IPS DF 4.7 (cell line): ENCODE results near the gene ADAMTSL1.

Experiments used
- DNase-seq: peaks from one replicate; pipeline ENCODE4 v3.0.0-alpha.2; 2013; ENCODE audit warnings: low spot score; ENCODE audit errors: extremely low read depth

Gene ADAMTSL1, protein sequence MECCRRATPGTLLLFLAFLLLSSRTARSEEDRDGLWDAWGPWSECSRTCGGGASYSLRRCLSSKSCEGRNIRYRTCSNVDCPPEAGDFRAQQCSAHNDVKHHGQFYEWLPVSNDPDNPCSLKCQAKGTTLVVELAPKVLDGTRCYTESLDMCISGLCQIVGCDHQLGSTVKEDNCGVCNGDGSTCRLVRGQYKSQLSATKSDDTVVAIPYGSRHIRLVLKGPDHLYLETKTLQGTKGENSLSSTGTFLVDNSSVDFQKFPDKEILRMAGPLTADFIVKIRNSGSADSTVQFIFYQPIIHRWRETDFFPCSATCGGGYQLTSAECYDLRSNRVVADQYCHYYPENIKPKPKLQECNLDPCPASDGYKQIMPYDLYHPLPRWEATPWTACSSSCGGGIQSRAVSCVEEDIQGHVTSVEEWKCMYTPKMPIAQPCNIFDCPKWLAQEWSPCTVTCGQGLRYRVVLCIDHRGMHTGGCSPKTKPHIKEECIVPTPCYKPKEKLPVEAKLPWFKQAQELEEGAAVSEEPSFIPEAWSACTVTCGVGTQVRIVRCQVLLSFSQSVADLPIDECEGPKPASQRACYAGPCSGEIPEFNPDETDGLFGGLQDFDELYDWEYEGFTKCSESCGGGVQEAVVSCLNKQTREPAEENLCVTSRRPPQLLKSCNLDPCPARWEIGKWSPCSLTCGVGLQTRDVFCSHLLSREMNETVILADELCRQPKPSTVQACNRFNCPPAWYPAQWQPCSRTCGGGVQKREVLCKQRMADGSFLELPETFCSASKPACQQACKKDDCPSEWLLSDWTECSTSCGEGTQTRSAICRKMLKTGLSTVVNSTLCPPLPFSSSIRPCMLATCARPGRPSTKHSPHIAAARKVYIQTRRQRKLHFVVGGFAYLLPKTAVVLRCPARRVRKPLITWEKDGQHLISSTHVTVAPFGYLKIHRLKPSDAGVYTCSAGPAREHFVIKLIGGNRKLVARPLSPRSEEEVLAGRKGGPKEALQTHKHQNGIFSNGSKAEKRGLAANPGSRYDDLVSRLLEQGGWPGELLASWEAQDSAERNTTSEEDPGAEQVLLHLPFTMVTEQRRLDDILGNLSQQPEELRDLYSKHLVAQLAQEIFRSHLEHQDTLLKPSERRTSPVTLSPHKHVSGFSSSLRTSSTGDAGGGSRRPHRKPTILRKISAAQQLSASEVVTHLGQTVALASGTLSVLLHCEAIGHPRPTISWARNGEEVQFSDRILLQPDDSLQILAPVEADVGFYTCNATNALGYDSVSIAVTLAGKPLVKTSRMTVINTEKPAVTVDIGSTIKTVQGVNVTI (N-terminal part only)

DNA sequence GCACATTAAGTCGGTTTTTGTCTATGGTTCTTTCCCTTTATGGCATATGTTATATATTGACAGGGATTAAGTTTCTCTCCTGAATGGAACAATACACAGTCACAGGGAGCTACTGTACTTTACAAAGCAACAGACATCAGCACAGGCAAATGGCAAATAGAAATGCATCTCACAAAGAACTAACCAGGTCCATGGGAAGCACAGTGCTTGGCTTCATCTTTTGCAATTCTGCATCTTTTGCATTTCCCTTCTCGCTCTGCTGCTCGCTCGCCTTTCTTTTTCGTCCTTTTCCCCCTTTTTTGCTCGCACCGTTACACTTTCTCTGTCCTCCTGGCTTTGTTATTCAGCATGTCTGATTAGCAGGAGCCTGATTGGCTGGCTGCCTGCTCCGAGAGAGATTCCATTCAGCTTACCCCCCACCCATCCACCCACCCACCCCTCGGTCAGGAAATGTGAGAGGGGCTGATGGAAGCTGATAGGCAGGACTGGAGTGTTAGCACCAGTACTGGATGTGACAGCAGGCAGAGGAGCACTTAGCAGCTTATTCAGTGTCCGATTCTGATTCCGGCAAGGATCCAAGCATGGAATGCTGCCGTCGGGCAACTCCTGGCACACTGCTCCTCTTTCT lies at the start of gene ADAMTSL1:
ADAMTSL1 (plus strand) TSS at position 502 of the 628 bp plus-strand sequence; CDS start at position 582, 80 bp downstream.
- DNase-seq, result peak; percentile 64

DNA sequence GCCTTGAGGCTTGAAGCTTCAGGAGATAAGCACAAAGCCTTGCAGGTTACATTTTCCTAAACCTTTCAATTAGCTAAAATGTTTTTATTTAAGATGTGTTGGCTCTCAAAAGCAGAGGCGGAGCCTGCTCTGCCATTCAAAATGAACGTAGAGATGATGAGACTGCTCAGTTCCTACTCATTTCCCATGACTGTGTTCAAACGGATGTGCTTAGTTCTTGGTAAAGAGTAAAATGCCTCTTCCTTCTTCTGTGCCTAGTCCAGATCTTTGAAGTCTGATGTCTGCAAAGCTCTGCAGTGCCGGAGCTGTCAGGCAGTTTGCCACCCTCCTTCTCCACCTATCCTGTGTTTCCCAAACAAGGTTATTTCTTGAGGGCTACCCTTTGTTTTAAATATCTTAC lies 46.3 kb upstream of the ADAMTSL1 start:
- DNase-seq, result no peak

DNA sequence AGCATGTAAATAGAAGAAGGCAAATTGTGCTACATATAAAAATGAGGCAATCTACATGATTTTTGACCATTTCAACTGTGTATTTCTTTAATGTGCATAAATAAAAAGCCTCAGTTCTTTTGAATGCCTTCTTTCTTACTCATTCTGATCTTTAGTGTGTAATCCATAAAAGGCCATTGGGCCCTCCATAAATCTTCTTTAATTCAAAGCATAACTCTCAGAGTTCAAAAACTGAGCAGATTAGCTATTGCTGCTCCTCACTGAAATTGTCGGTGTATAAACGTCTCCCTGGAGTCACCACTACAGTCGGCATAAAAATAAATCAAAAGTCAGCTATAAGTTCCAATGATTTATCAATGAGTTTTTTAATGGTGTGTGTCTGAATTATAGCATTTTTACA lies 45.3 kb upstream of the ADAMTSL1 start:
- no peak for DNase-seq

DNA sequence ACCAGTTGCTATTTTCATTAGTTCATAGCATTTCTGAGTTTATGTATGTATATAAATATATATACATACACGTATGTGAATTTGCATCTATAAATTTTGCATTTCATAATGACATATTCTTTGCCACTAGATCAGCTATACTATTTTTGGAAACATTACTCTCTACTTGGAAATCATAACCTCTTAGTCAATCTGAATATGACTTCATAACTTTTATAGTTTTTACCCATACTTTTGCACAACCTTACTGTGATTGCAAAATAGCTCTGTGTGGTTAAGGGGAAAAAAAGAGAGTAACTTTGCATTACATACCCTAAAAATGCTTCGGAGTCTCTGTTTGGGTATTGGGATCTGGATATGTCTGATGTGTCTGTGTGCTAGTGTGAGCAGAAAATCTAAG lies 44.9 kb upstream of the ADAMTSL1 start:
- no peak for DNase-seq

DNA sequence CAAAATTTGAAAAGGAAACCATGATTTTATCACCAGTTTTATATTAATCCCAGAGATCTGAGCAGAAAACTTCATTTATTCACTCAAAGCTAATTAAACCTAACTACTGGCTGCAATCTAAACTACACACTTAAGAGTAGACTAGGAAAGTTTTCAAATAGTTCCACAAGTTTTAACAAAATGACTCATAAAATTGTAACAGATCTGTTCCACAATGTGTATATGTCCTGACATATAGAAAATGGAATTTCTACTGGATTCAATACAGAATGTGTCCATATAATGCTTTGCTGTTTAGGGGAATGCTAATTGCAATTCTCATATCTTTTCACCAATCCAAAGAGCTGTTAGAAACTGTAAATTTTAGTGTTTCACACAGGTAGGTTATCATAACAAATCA lies 40.3 kb upstream of the ADAMTSL1 start:
- DNase-seq, result no peak

DNA sequence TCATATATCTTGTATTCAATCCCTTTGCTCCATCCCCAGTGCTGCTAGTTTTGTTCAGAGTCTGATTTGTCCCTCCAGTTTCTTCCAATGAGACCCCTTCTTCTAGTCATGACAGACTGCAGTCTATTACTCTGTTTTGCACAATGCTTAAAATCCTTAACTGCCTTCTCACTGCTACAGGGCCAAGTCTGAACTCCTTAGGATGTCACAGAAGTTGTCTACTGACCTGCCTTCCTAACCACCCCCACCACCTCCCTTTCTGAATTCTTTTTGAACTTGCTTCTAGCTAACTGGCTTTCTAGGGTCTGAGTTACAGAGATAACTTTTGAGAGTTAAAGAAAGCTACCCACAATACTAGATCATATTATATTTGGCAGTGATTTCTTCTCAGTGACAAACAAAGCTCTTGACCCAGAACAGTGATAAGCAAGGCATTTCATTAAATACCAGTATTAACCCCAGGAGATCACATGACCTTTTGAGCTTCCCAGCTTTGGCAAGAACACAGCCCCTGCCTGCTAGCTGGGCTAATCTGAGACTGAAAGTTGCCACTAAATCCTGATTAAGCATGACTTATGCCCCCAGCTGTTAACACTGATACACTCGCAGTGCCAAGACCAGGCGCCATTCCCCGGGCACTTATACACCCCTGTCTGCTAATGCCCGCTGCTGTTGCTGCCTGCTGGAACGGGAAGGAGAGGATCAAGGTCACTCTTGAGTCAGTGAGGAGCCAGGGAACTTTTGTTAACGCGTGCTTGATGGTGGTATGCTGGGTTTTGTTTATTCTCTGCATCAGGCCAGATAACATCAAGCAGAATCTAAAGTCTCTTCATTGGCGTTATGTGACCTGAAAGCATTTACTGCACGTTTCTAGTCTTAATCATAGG lies 36.4 kb upstream of the ADAMTSL1 start:
- DNase-seq, result no peak

DNA sequence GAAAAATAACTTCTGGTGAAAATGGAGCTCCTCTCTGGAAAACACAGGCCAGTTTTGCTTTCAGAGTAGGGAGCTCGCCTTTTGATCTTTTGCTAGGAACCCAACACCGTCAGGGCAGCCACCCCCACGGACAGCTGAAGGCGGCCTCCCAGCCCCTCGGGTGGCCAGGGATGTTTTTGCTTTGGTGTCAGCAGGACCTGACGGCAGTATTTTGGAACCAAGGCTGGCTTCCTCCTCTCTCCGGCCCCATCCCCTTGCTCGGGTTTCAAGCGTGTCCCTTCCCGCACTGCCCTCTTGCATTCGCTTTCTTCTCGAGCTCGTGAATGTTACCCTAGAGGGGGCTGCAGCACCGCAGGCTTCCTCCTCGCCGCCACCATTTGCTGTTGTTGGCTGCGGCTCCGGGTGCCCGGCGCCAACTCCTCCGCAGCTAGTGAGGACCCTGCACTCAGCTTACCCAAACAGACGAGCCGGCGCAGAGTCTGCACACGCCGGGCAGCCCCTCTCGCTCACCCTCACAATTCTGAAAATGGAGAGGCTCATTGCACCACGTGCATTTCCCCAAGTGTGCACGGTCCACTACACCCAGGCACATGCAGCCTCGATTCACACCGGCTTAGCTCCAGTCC lies 35.5 kb upstream of the ADAMTSL1 start:
- no peak for DNase-seq

DNA sequence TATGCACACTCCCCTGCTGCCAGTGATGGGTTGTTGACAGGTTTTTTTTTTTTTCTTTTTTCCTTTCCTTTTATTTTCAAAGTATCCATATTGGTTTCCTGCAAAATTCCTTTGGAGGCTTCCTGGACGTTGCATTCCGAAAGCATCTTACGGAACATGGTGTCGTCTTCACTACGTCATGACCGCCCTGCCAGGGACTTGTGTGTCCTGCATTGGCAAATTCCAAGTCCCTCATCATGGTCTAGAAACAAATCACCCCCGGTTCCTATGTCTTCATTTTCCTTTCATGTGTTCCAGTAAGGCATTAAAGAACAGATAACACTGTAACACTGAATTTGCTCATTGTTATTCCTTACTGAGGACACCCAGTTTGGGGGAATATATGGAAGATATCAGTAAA lies 35.0 kb upstream of the ADAMTSL1 start:
- DNase-seq, result no peak

DNA sequence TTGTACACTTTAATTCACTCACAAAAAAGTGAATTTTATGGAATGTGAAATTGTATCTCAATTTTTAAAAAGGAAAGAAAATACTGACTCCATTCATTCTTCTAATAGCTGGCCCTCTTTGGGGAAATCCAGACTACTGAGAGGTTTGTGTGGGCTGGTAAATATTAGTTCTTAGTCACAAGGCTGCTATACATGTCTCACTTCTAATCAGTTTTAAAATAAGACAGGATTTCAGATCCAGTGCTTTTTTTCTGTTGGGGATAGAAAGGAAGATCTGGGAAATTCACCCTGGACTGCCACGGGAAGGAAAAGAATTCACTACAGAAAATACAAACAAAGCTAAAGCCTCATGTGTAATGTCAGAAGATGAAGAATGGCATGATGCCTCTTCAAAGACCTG lies 32.7 kb upstream of the ADAMTSL1 start:
- no peak for DNase-seq

DNA sequence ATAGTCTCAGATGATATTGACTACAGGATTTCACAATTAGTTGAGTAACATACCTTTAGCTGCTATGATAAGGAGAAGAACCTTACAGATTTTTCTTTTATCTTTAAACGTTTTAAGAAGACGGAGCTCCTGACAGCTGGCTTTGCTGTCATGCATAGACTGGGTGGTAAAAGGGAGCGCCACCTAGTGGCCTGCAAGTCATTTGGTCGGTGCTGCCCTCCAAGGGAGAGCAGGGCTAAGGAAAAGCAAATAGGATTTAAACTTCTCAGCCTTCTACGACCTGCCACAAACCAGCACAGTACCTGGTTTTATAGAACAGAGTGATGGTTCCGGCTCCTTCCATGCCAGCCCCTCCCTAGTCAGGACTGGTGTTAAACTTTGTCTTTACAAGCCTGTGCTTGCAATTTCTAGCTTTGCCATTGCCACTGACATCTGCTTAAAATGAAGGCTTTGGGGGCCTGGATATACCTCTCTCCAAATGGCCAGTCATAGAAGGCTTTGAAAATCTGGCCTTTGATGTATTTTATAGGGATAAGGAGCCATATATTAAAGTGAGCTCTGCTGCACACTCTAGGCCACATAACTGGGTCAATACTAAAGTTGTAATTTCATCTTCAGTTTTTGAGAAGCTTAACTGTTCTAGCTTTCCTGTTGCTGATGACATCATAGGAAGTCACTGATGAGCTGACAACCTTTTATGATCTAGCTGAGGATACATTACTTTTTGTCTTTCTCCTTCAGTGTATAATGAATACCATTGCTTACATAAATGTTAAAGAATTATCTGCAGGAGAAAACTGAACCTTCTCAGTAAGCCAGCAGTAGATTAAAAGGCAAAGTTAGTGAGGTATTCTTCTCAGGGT lies 31.1 kb upstream of the ADAMTSL1 start:
- peak; percentile 58 for DNase-seq

DNA sequence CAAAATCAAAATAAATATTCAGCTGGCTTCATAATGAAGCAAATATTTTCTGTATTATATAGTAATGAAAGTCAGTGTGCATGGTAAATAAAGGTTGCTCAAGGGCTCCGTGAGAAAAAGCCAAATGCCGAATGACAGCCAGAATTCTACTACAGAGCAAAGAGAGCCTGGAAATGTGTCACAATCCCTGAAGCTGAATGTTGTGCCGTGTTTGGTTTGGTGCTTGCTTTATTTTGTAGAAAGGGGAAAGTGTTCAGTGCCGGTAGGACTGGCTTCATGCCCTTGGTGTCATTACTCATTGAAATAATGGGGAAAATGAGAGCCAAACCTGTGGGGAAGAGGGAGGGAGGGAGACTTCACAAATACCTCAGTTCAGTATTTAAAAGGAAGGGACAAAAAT lies 26.8 kb upstream of the ADAMTSL1 start:
- DNase-seq, result no peak

DNA sequence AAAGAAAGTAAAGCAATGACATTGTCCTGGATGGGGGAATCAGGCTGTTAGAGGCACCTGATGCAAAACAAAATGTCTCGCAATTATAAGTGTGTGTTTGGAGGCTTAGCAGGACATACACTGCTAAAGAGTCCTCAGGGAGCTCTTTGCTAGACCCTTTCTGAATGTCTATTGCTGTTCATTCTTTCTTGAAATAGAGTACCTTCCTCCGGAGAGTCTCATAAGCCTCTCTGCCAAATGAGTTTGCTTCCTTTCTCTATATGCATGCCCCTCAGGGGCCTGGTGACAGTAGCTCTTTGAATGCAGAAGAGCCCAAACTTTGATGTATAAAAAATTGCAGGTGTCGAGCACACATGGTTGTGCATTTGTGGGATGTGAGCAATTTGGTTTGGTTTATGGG lies 26.4 kb upstream of the ADAMTSL1 start:
- DNase-seq, result no peak

DNA sequence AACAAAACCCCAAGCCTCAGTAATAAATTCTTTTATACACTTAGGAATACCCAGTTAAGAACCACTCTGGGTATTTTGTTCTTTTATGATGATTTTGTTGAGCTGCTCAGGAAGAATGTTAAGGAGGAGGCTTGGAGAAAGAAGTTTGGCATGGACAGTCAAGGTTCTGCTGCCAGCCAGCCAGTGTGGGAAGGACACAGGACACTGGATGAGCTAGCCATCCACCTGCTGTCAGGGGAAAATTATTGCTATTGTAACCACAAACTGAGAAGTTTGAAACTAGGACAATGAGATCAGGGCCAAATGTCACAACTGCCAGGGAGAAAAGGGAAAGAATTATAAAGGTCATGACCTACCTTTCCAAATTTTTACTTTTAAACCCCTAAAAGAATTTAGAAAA lies 25.9 kb upstream of the ADAMTSL1 start:
- DNase-seq, result no peak

DNA sequence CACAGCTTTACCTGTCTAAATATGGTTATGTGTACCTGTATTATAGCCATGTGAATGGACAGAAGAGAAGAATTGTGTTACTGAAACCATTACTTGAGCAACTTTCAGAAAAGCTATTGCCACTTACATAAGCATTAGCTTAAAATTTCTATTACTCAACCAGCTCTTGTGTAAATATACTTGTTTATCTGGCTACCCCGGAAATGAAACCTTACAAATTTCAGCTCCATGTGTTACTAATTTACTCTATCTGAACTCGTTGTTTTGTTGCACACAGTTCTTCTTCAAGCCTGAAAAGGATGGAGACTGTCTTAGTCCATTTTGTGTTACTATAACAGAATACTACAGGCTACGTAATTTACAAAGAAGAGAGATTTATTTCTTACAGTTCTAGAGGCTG lies 22.5 kb upstream of the ADAMTSL1 start:
- DNase-seq, result no peak

DNA sequence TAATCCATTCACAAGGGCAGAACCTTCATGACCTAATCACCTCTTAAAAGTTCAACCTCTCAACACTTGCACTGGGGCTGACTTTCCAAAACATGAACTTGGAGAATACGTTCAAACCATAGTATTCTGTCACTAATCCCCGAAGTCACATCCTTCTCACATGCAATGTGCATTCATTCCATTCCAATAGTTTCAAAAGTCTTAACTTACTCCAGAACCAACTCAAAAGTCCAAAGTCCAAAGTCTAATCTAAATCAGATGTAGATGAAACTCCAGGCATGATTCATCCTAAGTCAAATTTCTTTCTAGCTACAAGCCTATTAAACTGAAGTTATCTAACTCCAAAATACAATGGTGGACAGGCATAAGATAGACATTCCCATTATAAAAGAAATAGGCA lies 21.7 kb upstream of the ADAMTSL1 start:
- DNase-seq, result no peak

DNA sequence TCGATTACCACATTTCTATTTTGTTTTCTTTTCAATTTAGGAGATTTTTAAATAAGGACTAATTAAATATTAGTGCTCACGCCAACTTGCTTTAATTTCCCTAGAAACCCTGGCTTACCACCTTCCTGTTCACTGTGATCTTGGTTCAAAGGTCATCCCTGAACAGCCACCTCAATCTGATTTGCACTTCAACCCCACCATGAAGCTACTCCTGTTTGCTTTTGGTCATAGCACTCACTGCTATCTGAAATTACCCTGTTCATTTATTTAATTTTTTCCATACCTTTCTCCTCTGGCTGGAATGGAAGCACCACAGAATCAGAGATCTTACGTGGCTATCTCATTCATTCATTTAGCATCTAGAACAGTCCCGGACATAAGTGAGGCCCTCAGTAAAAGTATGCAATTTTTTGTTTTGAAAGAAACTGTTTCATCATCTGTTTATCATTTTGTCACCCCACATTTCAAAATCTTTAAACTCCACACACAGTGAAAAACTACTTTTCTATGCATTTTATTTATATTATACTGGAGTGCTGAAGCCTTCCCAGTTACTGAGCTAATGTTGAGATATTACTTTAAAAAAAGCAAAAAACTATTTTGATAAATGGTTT lies 17.2 kb upstream of the ADAMTSL1 start:
- DNase-seq, result no peak

DNA sequence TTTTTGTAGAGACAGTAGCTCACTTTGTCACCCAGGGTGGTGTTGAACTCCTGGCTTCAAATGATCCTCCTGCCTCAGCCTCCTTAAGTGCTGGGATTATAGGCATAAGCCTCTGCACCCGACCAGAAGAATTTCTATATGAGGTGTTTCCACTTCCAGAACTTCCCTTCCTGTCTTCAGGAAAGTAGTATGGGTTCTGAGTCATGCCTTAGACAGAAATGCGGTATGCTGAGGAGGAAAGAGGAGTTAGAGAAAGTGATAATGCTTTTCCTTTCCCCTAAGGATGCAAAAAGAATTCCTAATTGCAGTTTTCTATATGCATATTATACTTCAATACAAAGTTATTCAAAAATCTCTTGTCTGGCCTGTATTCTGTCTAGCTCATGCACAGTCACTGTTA lies 16.4 kb upstream of the ADAMTSL1 start:
- no peak for DNase-seq

DNA sequence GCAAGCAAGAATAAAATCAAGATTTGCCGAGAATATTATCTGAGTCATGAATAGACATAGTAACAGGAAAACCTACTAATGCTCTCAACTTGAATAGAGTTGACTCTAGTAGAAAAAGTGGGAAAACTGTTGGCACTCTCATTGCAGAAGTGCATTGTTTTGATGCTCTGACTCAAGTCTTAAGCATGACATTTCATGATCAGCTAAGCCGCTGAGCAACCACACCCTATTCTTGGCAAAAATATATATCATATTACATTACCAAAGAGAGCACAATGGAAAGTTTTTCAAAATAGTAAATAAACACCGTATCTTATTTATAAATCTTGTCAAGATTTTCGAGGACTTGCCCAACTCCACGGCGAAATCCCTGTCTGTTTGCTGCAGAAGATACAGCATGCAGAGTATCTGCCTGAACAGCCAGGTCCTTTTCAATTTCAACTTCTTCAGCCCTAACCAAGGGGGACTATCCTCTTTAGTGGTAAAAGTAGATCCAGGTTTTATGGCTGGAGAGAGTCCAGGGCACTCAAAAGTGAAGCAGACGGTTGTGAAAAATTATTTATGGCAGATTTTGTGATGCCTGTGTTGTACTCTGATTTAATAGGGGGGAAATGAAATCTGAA lies 13.9 kb upstream of the ADAMTSL1 start:
- no peak for DNase-seq
